ENCODE data around the gene CXCR5.

The CXCR5 gene

GRCh38 chr11:118929501-118930093 is 45.9 kb downstream of the CXCR5 start:
- DNase-seq: peak; percentile 64

GRCh38 chr11:118930094-118930712 is 46.5 kb downstream of the CXCR5 start:
- DNase-seq: peak; percentile 43

- no peak for DNase-seq
These were observed 47.9 kb downstream of the CXCR5 start for GRCh38 chr11:118931571-118931970.

- DNase-seq: no peak
These were observed 49.8 kb downstream of the CXCR5 start for GRCh38 chr11:118933486-118933885.

GRCh38 chr11:118935376-118935775 is 51.7 kb downstream of the CXCR5 start:
- no peak for DNase-seq

- peak; percentile 30 for DNase-seq
These were observed 55.1 kb downstream of the CXCR5 start for GRCh38 chr11:118938491-118939403.

- DNase-seq: no peak
These were observed 55.8 kb downstream of the CXCR5 start for GRCh38 chr11:118939404-118939915.

GRCh38 chr11:118939953-118940598 is 56.4 kb downstream of the CXCR5 start:
- DNase-seq: no peak

- no peak for DNase-seq
These were observed 63.4 kb downstream of the CXCR5 start for GRCh38 chr11:118947091-118947490.
